ENCODE measurements around the gene KCNC4.

GRCh38 chr1:110255392-110255787, 45.3 kb downstream of the KCNC4 start:
- TF ChIP-seq CTCF (conservative IDR thresholded peaks at IDR 0.05 in 1 of 2, IDR thresholded peaks at IDR 0.05 in 1 of 2; ENCODE audit: low read depth in 1 of 2, low read length in 2 of 2) (no peak), EZH2 (IDR thresholded peaks at IDR 0.05; ENCODE audit: low read length, missing control alignments) (no peak)
